Ovary (tissue), 9 donors: ENCODE results near the gene DYNC2LI1. TPM values are rescaled to one million over a fixed set of nuclear protein-coding genes. Genes with fewer than 3 reads are reported as not detected.

ENCODE experiments used
- DNase-seq, 5 donors: peaks; one replicate each; pipeline ENCODE4 v3.0.0-alpha.2; 2019 to 2020
- H3K27ac ChIP-seq, 2 donors: fragments of 200-600 bp; one replicate each; pipeline versions ENCODE4 v1.5.1 to v1.8.0; 2019 to 2022
- H3K27me3 ChIP-seq: fragments of 200-600 bp; one replicate; pipeline ENCODE4 v1.8.0; 2022
- H3K36me3 ChIP-seq: fragments of 200-600 bp; sonication (generic); one replicate; pipeline ENCODE4 v1.5.1; 2019
- H3K4me1 ChIP-seq: one replicate; pipeline ENCODE4 v1.8.1; 2013; ENCODE audit warnings: mild to moderate bottlenecking, moderate library complexity; ENCODE audit not compliant: insufficient read depth
- H3K4me3 ChIP-seq: fragments of 200-600 bp; sonication (generic); one replicate; pipeline ENCODE4 v1.5.1; 2017
- H3K9me3 ChIP-seq, 2 donors: fragments of 200-600 bp in 1 of 2; sonication (generic) in 1 of 2; one replicate each; pipeline versions ENCODE4 v1.5.1 to v1.8.1; 2013 to 2019; ENCODE audit warnings: mild to moderate bottlenecking in 1 of 2, moderate library complexity in 1 of 2
- CTCF ChIP-seq, 3 donors: fragments of 450-650 bp in 2 of 3; fragments of 200-600 bp in 1 of 3; IDR thresholded peaks; one replicate each; pipeline versions ENCODE4 v1.5.1 to v1.8.0; 2016 to 2022; ENCODE audit warnings: antibody characterized with exemption in 3 of 3, mild to moderate bottlenecking in 1 of 3
- EP300 ChIP-seq: sonication (generic); formaldehyde crosslinking; IDR thresholded peaks from one replicate; pipeline ENCODE4 v1.6.1; 2017; ENCODE audit warnings: antibody characterized with exemption
- POLR2A ChIP-seq: fragments of 450-650 bp; IDR thresholded peaks from one replicate; pipeline ENCODE4 v1.6.1; 2017; ENCODE audit warnings: antibody characterized with exemption, mild to moderate bottlenecking, moderate library complexity
- WGBS, 3 donors: extraction: QIAGEN DNeasy Blood & Tissue Kit in 1 of 3; methylation state at CpG; one replicate each; pipeline versions ENCODE4 v1.1.5 to v1.1.7; 2013 to 2017; 5-methylcytosine and 5-hydroxymethylcytosine counted together
- intact Hi-C, 4 donors: fragments of 100-400 bp; cut with DNase I; formaldehyde crosslinking; loops; one replicate each; pipeline versions ENCODE4 v1.11.0 to v1.15.1; 2022 to 2023
- polyA plus RNA-seq, 2 donors: library from polyadenylated mRNA; stranded (reverse); fragments of 200-250 nt in 1 of 2; fragments of 350-450 nt in 1 of 2; fragmentation: Illumina TruSeq in 1 of 2; extraction: RNeasy Lipid Tissue Mini Kit (QIAGEN cat#74804) in 1 of 2; gene quantifications; one replicate each; pipeline ENCODE4 v1.2.3, GENCODE V29; 2013 to 2014
- total RNA-seq, 7 donors: library from RNA; depleted of rRNA in 2 of 7; stranded (reverse); fragments of >200 nt in 2 of 7; fragmentation: NEBNext Ultra II Directional in 3 of 7; extraction: Animal tissue kit (Norgen Biotek cat#: 25700) in 3 of 7; gene quantifications; one replicate each; pipeline versions ENCODE4 v1.1.0 to v1.2.4, GENCODE V29; 2016 to 2023
- donor health status: DM: no; HTN: no; CAD: no; lungs with moderate emphysema.
- donor health status: DM: no; HTN: no; CAD: no.
- donor health status: Bipolar disorder and iron deficiency.
- donor health status: DM: yes; HTN: yes; CAD: no.
- donor health status: DM: no; HTN: no; CAD: no.
- donor health status: DM: yes; HTN: yes; CAD: no.

DYNC2LI1 gene
- total and polyA plus RNA-seq, 9 donors, result 18.1 to 54.3 (median 31.6) TPM

DNA sequence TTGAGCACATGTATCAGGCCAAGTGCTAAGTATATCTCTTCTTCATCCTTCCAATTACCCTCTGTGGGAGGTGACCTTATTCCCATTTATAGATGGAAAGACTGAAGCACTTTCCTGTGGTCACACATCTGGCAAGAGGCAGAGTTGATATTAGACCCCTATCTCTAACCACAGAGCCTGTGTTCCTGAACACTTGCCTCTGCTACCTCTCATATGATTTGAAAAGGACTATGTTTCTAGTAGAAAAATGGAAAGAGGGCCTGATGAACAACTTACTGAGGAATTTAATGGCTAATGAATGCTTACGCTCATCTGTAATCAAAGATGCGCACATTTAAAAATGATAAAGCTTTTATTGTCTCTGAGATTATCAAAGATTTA is 46.2 kb upstream of the DYNC2LI1 start:
- Histone ChIP-seq H3K27me3 (no peaks in the 10 kb centered on the region), H3K36me3 (no peaks in the 10 kb centered on the region), H3K9me3 (no peaks in the 10 kb centered on the region), H3K4me3 (no peak overlapping the region), H3K27ac (no peak overlapping the region), H3K4me1 (peaks cover 3% of the 10 kb centered on the region)
- TF ChIP-seq EP300, result no peak
- TF ChIP-seq CTCF (IDR thresholded peaks at IDR 0.05), result no peak
- TF ChIP-seq POLR2A, result no peak
- intact Hi-C loops, result no loop called here
- no peak for DNase-seq
- WGBS, 3 donors, result 97 to 98% (median 98%) methylated on average over 2 of the region's 2 CpGs

- intact Hi-C loops, result no loop called here
- no peak overlapping the region for H3K4me3 ChIP-seq
- no peaks in the 10 kb centered on the region for H3K9me3 ChIP-seq
- no peaks in the 10 kb centered on the region for H3K27me3 ChIP-seq
- no peaks in the 10 kb centered on the region for H3K36me3 ChIP-seq
- TF ChIP-seq EP300 (no peak), CTCF (IDR thresholded peaks at IDR 0.05) (no peak), POLR2A (no peak)
- DNase-seq, result no peak
- no peak overlapping the region for H3K27ac ChIP-seq
- peaks cover 2% of the 10 kb centered on the region for H3K4me1 ChIP-seq
- 28 to 48% (median 36%) methylated on average over 5 of the region's 5 CpGs for WGBS, 3 donors
Measured at GRCh38 chr2:43729491-43730174, 44.2 kb upstream of the DYNC2LI1 start.

DNA sequence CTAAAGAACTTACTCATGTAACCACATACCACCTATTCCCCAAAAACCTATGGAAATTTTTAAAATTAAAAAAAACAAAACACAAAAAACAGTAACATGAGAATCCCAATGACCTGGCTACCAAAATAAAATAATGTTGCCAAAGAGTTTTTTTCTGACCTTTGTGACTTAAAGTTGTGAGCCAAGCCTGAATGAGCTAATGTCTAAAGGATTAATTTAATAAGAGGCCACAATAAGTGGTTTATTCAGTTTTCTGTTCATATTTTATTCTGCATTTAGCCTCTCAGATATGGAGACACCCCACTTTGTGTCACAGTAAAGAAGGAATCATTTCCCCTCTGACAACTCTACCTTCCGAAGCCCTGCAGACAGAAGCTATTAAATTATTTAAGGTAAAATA is 42.6 kb upstream of the DYNC2LI1 start:
- 98 to 100% (median 98%) methylated on average over 1 of the region's 1 CpG for WGBS, 3 donors
- Histone ChIP-seq H3K27me3 (no peaks in the 10 kb centered on the region), H3K36me3 (no peaks in the 10 kb centered on the region), H3K4me1 (no peaks in the 10 kb centered on the region), H3K9me3 (no peaks in the 10 kb centered on the region), H3K27ac (no peak overlapping the region), H3K4me3 (no peak overlapping the region)
- intact Hi-C loops, result no loop called here
- no peak for DNase-seq
- TF ChIP-seq POLR2A, result no peak
- no peak for TF ChIP-seq EP300
- no peak for TF ChIP-seq CTCF (IDR thresholded peaks at IDR 0.05)

DNA sequence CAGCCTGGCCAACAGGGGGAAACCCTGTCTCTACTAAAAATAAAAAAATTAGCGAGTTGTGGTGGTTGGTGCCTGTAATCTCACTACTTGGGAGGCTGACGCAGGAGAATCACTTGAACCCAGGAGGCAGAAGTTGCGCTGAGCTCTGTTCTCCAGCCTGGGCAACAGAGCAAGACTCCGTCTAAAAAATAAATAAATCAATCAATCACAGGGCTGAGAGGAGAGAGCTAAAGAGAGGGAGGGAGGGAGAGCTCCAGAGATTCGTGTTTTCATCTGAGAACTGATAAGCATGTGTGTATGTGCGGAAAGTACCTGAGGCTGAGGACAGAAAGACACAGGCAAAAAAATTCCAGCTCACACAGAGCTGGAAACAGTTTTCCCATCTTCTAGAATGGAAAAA is 37.2 kb upstream of the DYNC2LI1 start:
- H3K4me3 ChIP-seq, result no peak overlapping the region
- no peak for TF ChIP-seq CTCF (IDR thresholded peaks at IDR 0.05)
- no peak for TF ChIP-seq EP300
- no peak for TF ChIP-seq POLR2A
- no peaks in the 10 kb centered on the region for H3K27me3 ChIP-seq
- H3K36me3 ChIP-seq, result no peaks in the 10 kb centered on the region
- 85 to 88% (median 87%) methylated on average over 6 of the region's 6 CpGs for WGBS, 3 donors
- H3K4me1 ChIP-seq, result no peaks in the 10 kb centered on the region
- DNase-seq, result no peak
- no peaks in the 10 kb centered on the region for H3K9me3 ChIP-seq
- intact Hi-C loops, result no loop called here
- no peak overlapping the region for H3K27ac ChIP-seq
